ENCODE measurements around the gene METTL18. TPM values are rescaled to one million over a fixed set of nuclear protein-coding genes. Genes with fewer than 3 reads are reported as not detected.

METTL18 gene
- total and polyA plus RNA-seq, 2 donors (not counting 1 experiment from before 2014, with no cell fraction given) = 3.1 to 18.9 TPM

GRCh38 chr1:169821500-169821899 lies 26.8 kb upstream of the METTL18 start:
- ChIA-PET CTCF (no interaction called here), POLR2A (no interaction called here)
- Mint-ChIP-seq H3K27me3 (no peaks in the 10 kb centered on the region), H3K9me3 (ENCODE audit: insufficient read depth) (no peaks in the 10 kb centered on the region), H3K4me3 (no peak overlapping the region), H3K4me1 (no peaks in the 10 kb centered on the region), H3K27ac (no peak overlapping the region)
- Histone ChIP-seq H3K4me2 (replicated peaks; ENCODE audit: low read depth, low read length, poor library complexity, severe bottlenecking) (no peak overlapping the region), H3K36me3 (replicated peaks in 1 of 2; ENCODE audit: control extremely low read depth in 1 of 2, control insufficient read depth in 1 of 2, extremely low read depth in 1 of 2, insufficient read depth in 2 of 2, low read length in 1 of 2) (peaks cover 0 to 4% of the 10 kb centered on the region in 2 experiments), H3K27ac (ENCODE audit: low read length in 2 of 2) (no peak overlapping the region), H4K20me1 (ENCODE audit: control insufficient read depth, insufficient read depth, low read length, poor library complexity, severe bottlenecking) (no peaks in the 10 kb centered on the region), H3K9me3 (ENCODE audit: control extremely low read depth in 1 of 3, control insufficient read depth in 2 of 3, insufficient read depth in 1 of 3, low read length in 2 of 3) (peaks cover 0 to 1% (median 0%) of the 10 kb centered on the region in 3 donors), H3K4me3 (ENCODE audit: control extremely low read depth in 1 of 5, extremely low read depth in 1 of 5, insufficient read depth in 1 of 5, low read depth in 2 of 5, low read length in 4 of 5) (no peak overlapping the region), H3K27me3 (replicated peaks in 1 of 4; ENCODE audit: control extremely low read depth in 1 of 4, control insufficient read depth in 3 of 4, insufficient read depth in 4 of 4, low read length in 3 of 4) (no peaks in the 10 kb centered on the region), H3K4me1 (ENCODE audit: control insufficient read depth in 2 of 2, insufficient read depth in 2 of 2, low read length in 2 of 2) (no peaks in the 10 kb centered on the region), H2AFZ (ENCODE audit: insufficient read depth, low read depth, low read length, poor library complexity, severe bottlenecking) (no peak overlapping the region), H3K9ac (ENCODE audit: low read length) (no peak overlapping the region), H3K79me2 (ENCODE audit: control insufficient read depth, insufficient read depth, low read length) (no peaks in the 10 kb centered on the region)
- ATAC-seq (ENCODE audit: low read depth) (no peak), DNase-seq (no peak)
- no CpG with 5 or more reads among the region's 7 CpGs for WGBS (ENCODE audit: insufficient coverage)
- intact Hi-C loops (cut with micrococcal nuclease) = no loop called here
- TF ChIP-seq, protein P1, sequence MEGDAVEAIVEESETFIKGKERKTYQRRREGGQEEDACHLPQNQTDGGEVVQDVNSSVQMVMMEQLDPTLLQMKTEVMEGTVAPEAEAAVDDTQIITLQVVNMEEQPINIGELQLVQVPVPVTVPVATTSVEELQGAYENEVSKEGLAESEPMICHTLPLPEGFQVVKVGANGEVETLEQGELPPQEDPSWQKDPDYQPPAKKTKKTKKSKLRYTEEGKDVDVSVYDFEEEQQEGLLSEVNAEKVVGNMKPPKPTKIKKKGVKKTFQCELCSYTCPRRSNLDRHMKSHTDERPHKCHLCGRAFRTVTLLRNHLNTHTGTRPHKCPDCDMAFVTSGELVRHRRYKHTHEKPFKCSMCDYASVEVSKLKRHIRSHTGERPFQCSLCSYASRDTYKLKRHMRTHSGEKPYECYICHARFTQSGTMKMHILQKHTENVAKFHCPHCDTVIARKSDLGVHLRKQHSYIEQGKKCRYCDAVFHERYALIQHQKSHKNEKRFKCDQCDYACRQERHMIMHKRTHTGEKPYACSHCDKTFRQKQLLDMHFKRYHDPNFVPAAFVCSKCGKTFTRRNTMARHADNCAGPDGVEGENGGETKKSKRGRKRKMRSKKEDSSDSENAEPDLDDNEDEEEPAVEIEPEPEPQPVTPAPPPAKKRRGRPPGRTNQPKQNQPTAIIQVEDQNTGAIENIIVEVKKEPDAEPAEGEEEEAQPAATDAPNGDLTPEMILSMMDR (IDR thresholded peaks at IDR 0.05) = no peak
- no peak for TF ChIP-seq EZH2 (IDR thresholded peaks at IDR 0.05; ENCODE audit: borderline replicate concordance, insufficient read depth, low read depth, low read length, poor library complexity, severe bottlenecking)

DNA sequence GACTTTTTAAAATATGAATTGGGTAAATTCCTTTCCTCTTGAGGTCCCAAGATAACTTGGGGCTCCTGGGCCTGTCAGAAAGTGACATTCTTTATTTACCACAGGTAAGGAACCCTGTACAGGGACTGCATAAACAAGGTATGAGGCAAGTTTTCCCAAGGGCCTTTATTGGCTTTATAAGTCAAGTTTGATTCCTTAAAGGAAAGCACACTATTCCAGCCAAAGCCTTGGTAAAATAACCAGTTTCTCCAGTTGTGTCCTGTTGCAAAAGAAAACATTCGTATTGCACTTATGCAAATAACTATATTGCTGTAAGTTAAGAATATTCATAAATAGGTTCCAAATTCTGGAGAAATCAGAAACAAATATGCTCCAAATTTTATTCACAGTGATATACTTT lies 21.9 kb upstream of the METTL18 start:
- H3K4me2 ChIP-seq (replicated peaks; ENCODE audit: low read depth, low read length, poor library complexity, severe bottlenecking) = no peak overlapping the region
- peaks cover 0 to 1% (median 0%) of the 10 kb centered on the region in 3 donors for H3K9me3 ChIP-seq (ENCODE audit: control extremely low read depth in 1 of 3, control insufficient read depth in 2 of 3, insufficient read depth in 1 of 3, low read length in 2 of 3)
- DNase-seq (no peak), ATAC-seq (ENCODE audit: low read depth) (no peak)
- no peak overlapping the region for H3K4me3 ChIP-seq (ENCODE audit: control extremely low read depth in 1 of 5, extremely low read depth in 1 of 5, insufficient read depth in 1 of 5, low read depth in 2 of 5, low read length in 4 of 5)
- H3K79me2 ChIP-seq (ENCODE audit: control insufficient read depth, insufficient read depth, low read length) = no peaks in the 10 kb centered on the region
- CTCF ChIA-PET = no interaction called here
- POLR2A ChIA-PET = no interaction called here
- no peaks in the 10 kb centered on the region for H3K4me1 ChIP-seq (ENCODE audit: control insufficient read depth in 2 of 2, insufficient read depth in 2 of 2, low read length in 2 of 2)
- no peak overlapping the region for H2AFZ ChIP-seq (ENCODE audit: insufficient read depth, low read depth, low read length, poor library complexity, severe bottlenecking)
- WGBS (ENCODE audit: insufficient coverage) = no CpG with 5 or more reads among the region's 1 CpG
- TF ChIP-seq, protein P1 (IDR thresholded peaks at IDR 0.05) = no peak
- no peak for TF ChIP-seq EZH2 (IDR thresholded peaks at IDR 0.05; ENCODE audit: borderline replicate concordance, insufficient read depth, low read depth, low read length, poor library complexity, severe bottlenecking)
- Mint-ChIP-seq H3K27me3 (no peaks in the 10 kb centered on the region), H3K4me1 (no peaks in the 10 kb centered on the region), H3K4me3 (no peak overlapping the region), H3K27ac (no peak overlapping the region), H3K9me3 (ENCODE audit: insufficient read depth) (no peaks in the 10 kb centered on the region)
- H3K27me3 ChIP-seq (replicated peaks in 1 of 4; ENCODE audit: control extremely low read depth in 1 of 4, control insufficient read depth in 3 of 4, insufficient read depth in 4 of 4, low read length in 3 of 4) = no peaks in the 10 kb centered on the region
- no peaks in the 10 kb centered on the region for H3K36me3 ChIP-seq (replicated peaks in 1 of 2; ENCODE audit: control extremely low read depth in 1 of 2, control insufficient read depth in 1 of 2, extremely low read depth in 1 of 2, insufficient read depth in 2 of 2, low read length in 1 of 2)
- intact Hi-C loops (cut with micrococcal nuclease) = no loop called here
- no peak overlapping the region for H3K27ac ChIP-seq (ENCODE audit: low read length in 2 of 2)
- H3K9ac ChIP-seq (ENCODE audit: low read length) = no peak overlapping the region
- no peaks in the 10 kb centered on the region for H4K20me1 ChIP-seq (ENCODE audit: control insufficient read depth, insufficient read depth, low read length, poor library complexity, severe bottlenecking)
